Memory B cell (primary cell): ENCODE results near the gene MAN1C1.
A peak's percentile ranks its signal among the peaks of the same experiment; 100 is the strongest.
"Not testable (repeated sequence)": the region's sequence is repeated elsewhere in the genome, so short reads cannot be mapped to it uniquely, and the experiment has no call there.

Experiments used
- ATAC-seq: fragments of 150-1000 bp; cut with Tn5 transposase; 2 replicates; pipeline ENCODE4 v1.10.0; 2021; ENCODE audit warnings: low read depth, mild to moderate bottlenecking, moderate library complexity
- DNase-seq, 2 donors: peaks; one replicate each; pipeline ENCODE4 v3.0.0; 2022; ENCODE audit warnings: low spot score in 2 of 2
- H3K27ac Mint-ChIP-seq: one replicate; pipeline ENCODE4 v1.8.0; 2022; ENCODE audit warnings: mild to moderate bottlenecking, moderate library complexity, mixed read lengths
- H3K27me3 Mint-ChIP-seq: one replicate; pipeline ENCODE4 v1.8.0; 2022; ENCODE audit warnings: mixed read lengths
- H3K36me3 Mint-ChIP-seq: one replicate; pipeline ENCODE4 v1.8.0; 2022; ENCODE audit warnings: mild to moderate bottlenecking, mixed read lengths
- H3K4me1 Mint-ChIP-seq: one replicate; pipeline ENCODE4 v1.8.0; 2022; ENCODE audit warnings: mixed read lengths
- H3K4me3 Mint-ChIP-seq: one replicate; pipeline ENCODE4 v1.8.0; 2022; ENCODE audit warnings: mild to moderate bottlenecking, moderate library complexity, mixed read lengths
- H3K9me3 Mint-ChIP-seq: one replicate; pipeline ENCODE4 v1.8.0; 2022; ENCODE audit warnings: mixed read lengths

Gene MAN1C1

GRCh38 chr1:25688390-25689119 is 72.0 kb downstream of the MAN1C1 start:
- DNase-seq (no peak), ATAC-seq (no peak)
- H3K36me3 Mint-ChIP-seq, result no peaks in the 10 kb centered on the region
- no peak overlapping the region for H3K27ac Mint-ChIP-seq
- no peaks in the 10 kb centered on the region for H3K9me3 Mint-ChIP-seq
- H3K4me1 Mint-ChIP-seq, result no peaks in the 10 kb centered on the region
- H3K27me3 Mint-ChIP-seq, result peaks cover 6% of the 10 kb centered on the region
- no peak overlapping the region for H3K4me3 Mint-ChIP-seq

GRCh38 chr1:25689686-25690381 is 73.2 kb downstream of the MAN1C1 start:
- ATAC-seq (no peak), DNase-seq (no peak)
- Mint-ChIP-seq H3K27me3 (peaks cover 4% of the 10 kb centered on the region), H3K4me3 (no peak overlapping the region), H3K36me3 (no peaks in the 10 kb centered on the region), H3K4me1 (no peaks in the 10 kb centered on the region), H3K9me3 (no peaks in the 10 kb centered on the region), H3K27ac (no peak overlapping the region)

GRCh38 chr1:25690396-25690956 is 73.9 kb downstream of the MAN1C1 start:
- no peak overlapping the region for H3K27ac Mint-ChIP-seq
- H3K4me3 Mint-ChIP-seq, result no peak overlapping the region
- H3K9me3 Mint-ChIP-seq, result no peaks in the 10 kb centered on the region
- no peaks in the 10 kb centered on the region for H3K4me1 Mint-ChIP-seq
- no peaks in the 10 kb centered on the region for H3K36me3 Mint-ChIP-seq
- DNase-seq (no peak), ATAC-seq (no peak)
- peaks cover 4% of the 10 kb centered on the region for H3K27me3 Mint-ChIP-seq

GRCh38 chr1:25691211-25691610 is 74.6 kb downstream of the MAN1C1 start:
- H3K4me1 Mint-ChIP-seq, result no peaks in the 10 kb centered on the region
- DNase-seq, result no peak
- no peak overlapping the region for H3K4me3 Mint-ChIP-seq
- H3K36me3 Mint-ChIP-seq, result no peaks in the 10 kb centered on the region
- H3K27ac Mint-ChIP-seq, result no peak overlapping the region
- no peaks in the 10 kb centered on the region for H3K9me3 Mint-ChIP-seq
- no peak for ATAC-seq
- peaks cover 4% of the 10 kb centered on the region for H3K27me3 Mint-ChIP-seq

- Mint-ChIP-seq H3K27me3 (peaks cover 4% of the 10 kb centered on the region), H3K27ac (no peak overlapping the region), H3K36me3 (no peaks in the 10 kb centered on the region), H3K4me1 (no peaks in the 10 kb centered on the region), H3K4me3 (no peak overlapping the region), H3K9me3 (no peaks in the 10 kb centered on the region)
- ATAC-seq (peak; percentile 54), DNase-seq (no peak)
Measured at GRCh38 chr1:25692560-25692959, 76.0 kb downstream of the MAN1C1 start.

- H3K27me3 Mint-ChIP-seq, result peaks cover 9% of the 10 kb centered on the region
- ATAC-seq, result no peak
- no peaks in the 10 kb centered on the region for H3K4me1 Mint-ChIP-seq
- H3K36me3 Mint-ChIP-seq, result no peaks in the 10 kb centered on the region
- DNase-seq, result no peak
- H3K4me3 Mint-ChIP-seq, result no peak overlapping the region
- no peaks in the 10 kb centered on the region for H3K9me3 Mint-ChIP-seq
- H3K27ac Mint-ChIP-seq, result no peak overlapping the region
Measured at GRCh38 chr1:25694167-25695007, 77.8 kb downstream of the MAN1C1 start.

GRCh38 chr1:25695090-25695770 is 78.6 kb downstream of the MAN1C1 start:
- no peak for DNase-seq
- Mint-ChIP-seq H3K27me3 (peaks cover 9% of the 10 kb centered on the region), H3K9me3 (no peaks in the 10 kb centered on the region), H3K4me3 (no peak overlapping the region), H3K4me1 (no peaks in the 10 kb centered on the region), H3K36me3 (no peaks in the 10 kb centered on the region), H3K27ac (no peak overlapping the region)
- ATAC-seq, result no peak

- Mint-ChIP-seq H3K4me1 (no peaks in the 10 kb centered on the region), H3K36me3 (no peaks in the 10 kb centered on the region), H3K27ac (no peak overlapping the region), H3K9me3 (no peaks in the 10 kb centered on the region), H3K27me3 (peaks cover 9% of the 10 kb centered on the region), H3K4me3 (no peak overlapping the region)
- ATAC-seq (no peak), DNase-seq (no peak)
Measured at GRCh38 chr1:25695771-25696311, 79.2 kb downstream of the MAN1C1 start.

GRCh38 chr1:25696643-25697042 is 80.1 kb downstream of the MAN1C1 start:
- H3K27me3 Mint-ChIP-seq, H3K4me1 Mint-ChIP-seq, H3K4me3 Mint-ChIP-seq, H3K9me3 Mint-ChIP-seq, H3K36me3 Mint-ChIP-seq, DNase-seq, H3K27ac Mint-ChIP-seq, ATAC-seq: not testable (repeated sequence)

- Mint-ChIP-seq H3K4me1 (no peaks in the 10 kb centered on the region), H3K36me3 (no peaks in the 10 kb centered on the region), H3K9me3 (no peaks in the 10 kb centered on the region), H3K27me3 (peaks cover 7% of the 10 kb centered on the region), H3K27ac (no peak overlapping the region), H3K4me3 (no peak overlapping the region)
- DNase-seq (no peak), ATAC-seq (no peak)
Measured at GRCh38 chr1:25697435-25698217, 81.0 kb downstream of the MAN1C1 start.

GRCh38 chr1:25698252-25698651 is 81.7 kb downstream of the MAN1C1 start:
- Mint-ChIP-seq H3K36me3 (no peaks in the 10 kb centered on the region), H3K9me3 (no peaks in the 10 kb centered on the region), H3K27me3 (peaks cover 5% of the 10 kb centered on the region), H3K4me1 (no peaks in the 10 kb centered on the region), H3K4me3 (no peak overlapping the region), H3K27ac (no peak overlapping the region)
- ATAC-seq (no peak), DNase-seq (no peak)

GRCh38 chr1:25699059-25699458 is 82.5 kb downstream of the MAN1C1 start:
- H3K36me3 Mint-ChIP-seq, H3K4me3 Mint-ChIP-seq, ATAC-seq, DNase-seq, H3K9me3 Mint-ChIP-seq, H3K27ac Mint-ChIP-seq, H3K4me1 Mint-ChIP-seq, H3K27me3 Mint-ChIP-seq: not testable (repeated sequence)
